SK-N-SH (cell line): ENCODE data around the gene EPHX1. TPM values are rescaled to one million over a fixed set of nuclear protein-coding genes. Genes with fewer than 3 reads are reported as not detected.

ENCODE experiments used
- CTCF ChIA-PET: fragments of 300-600, 350-600 bp; formaldehyde crosslinking; extraction: SDS; loops from one replicate; lab custom pipeline; 2021; lab: Yijun Ruan, JAX
- POLR2A ChIA-PET: fragments of 350-600 bp; sonication (Branson Sonifier 250); formaldehyde crosslinking; extraction: SDS; loops from one replicate; lab custom pipeline; 2020; ENCODE audit warnings: antibody characterized with exemption, inconsistent platforms; lab: Yijun Ruan, JAX
- DNase-seq: peaks from one replicate; pipeline ENCODE4 v3.0.0; 2012
- H2AFZ ChIP-seq: fragments of 200-600 bp; sonication (generic); 2 replicates; pipeline ENCODE4 v1.8.1; 2016; ENCODE audit warnings: antibody characterized with exemption, mild to moderate bottlenecking, low read depth
- H3F3A ChIP-seq: fragments of 200-600 bp; sonication (generic); replicated peaks from 2 replicates; pipeline ENCODE3; 2016; ENCODE audit warnings: antibody characterized with exemption, mild to moderate bottlenecking; ENCODE audit not compliant: insufficient read depth
- H3K27ac ChIP-seq, 2 experiments: fragments of 200-500 bp in 1 of 2; fragments of 200-600 bp in 1 of 2; sonication (Bioruptor generic) in 1 of 2; sonication (generic), shearing (Covaris generic) in 1 of 2; 2 replicates each; pipeline versions ENCODE4 v1.5.1 to v1.6.1; 2014 to 2016; ENCODE audit warnings: low read depth in 2 of 2, inconsistent platforms in 1 of 2, low read length in 1 of 2, mild to moderate bottlenecking in 1 of 2, mixed read lengths in 1 of 2
- H3K27me3 ChIP-seq: fragments of 200-600 bp; sonication (generic), shearing (Covaris generic); 2 replicates; pipeline ENCODE4 v1.6.1; 2016; ENCODE audit warnings: mixed run types; ENCODE audit not compliant: insufficient read depth
- H3K36me3 ChIP-seq, 2 experiments: fragments of 200-500 bp in 1 of 2; fragments of 200-600 bp in 1 of 2; sonication (Bioruptor generic) in 1 of 2; sonication (generic) in 1 of 2; replicated peaks in 1 of 2; 2 replicates each; pipeline versions ENCODE3 to v1.5.1; 2014 to 2016; ENCODE audit warnings: low read length in 1 of 2, mild to moderate bottlenecking in 1 of 2; ENCODE audit not compliant: insufficient read depth in 2 of 2, control insufficient read depth in 1 of 2
- H3K4me1 ChIP-seq, 2 experiments: fragments of 200-500 bp in 1 of 2; fragments of 200-600 bp in 1 of 2; sonication (Bioruptor generic) in 1 of 2; sonication (generic), shearing (Covaris generic) in 1 of 2; 2 replicates each; pipeline versions ENCODE4 v1.5.1 to v1.6.1; 2014 to 2016; ENCODE audit warnings: low read depth in 1 of 2, low read length in 1 of 2, mixed run types in 1 of 2; ENCODE audit not compliant: insufficient read depth in 2 of 2, control insufficient read depth in 1 of 2
- H3K4me2 ChIP-seq: fragments of 200-600 bp; sonication (generic), shearing (Covaris generic); 2 replicates; pipeline ENCODE4 v1.6.1; 2017; ENCODE audit warnings: mixed run types
- H3K4me3 ChIP-seq, 2 experiments: fragments of 200-500 bp in 1 of 2; fragments of 200-600 bp in 1 of 2; sonication (Bioruptor generic) in 1 of 2; sonication (generic), shearing (Covaris generic) in 1 of 2; 2 replicates each; pipeline versions ENCODE4 v1.5.1 to v1.8.1; 2014 to 2016; ENCODE audit warnings: low read depth in 2 of 2, inconsistent platforms in 1 of 2, low read length in 1 of 2, mild to moderate bottlenecking in 1 of 2, mixed read lengths in 1 of 2, moderate library complexity in 1 of 2
- H3K79me2 ChIP-seq: fragments of 200-600 bp; sonication (generic); 2 replicates; pipeline ENCODE4 v1.8.1; 2017; ENCODE audit warnings: mild to moderate bottlenecking; ENCODE audit not compliant: insufficient read depth
- H3K9ac ChIP-seq: fragments of 200-600 bp; sonication (generic); 2 replicates; pipeline ENCODE4 v1.6.1; 2017; ENCODE audit warnings: mixed run types
- H3K9me2 ChIP-seq: fragments of 200-600 bp; sonication (generic); 2 replicates; pipeline ENCODE4 v1.6.1; 2017; ENCODE audit warnings: mixed run types
- H3K9me3 ChIP-seq: fragments of 200-600 bp; sonication (generic); 2 replicates; pipeline ENCODE4 v1.6.1; 2017; ENCODE audit warnings: mixed run types, mild to moderate bottlenecking, moderate library complexity
- H4K20me1 ChIP-seq: fragments of 200-600 bp; sonication (generic); 2 replicates; pipeline ENCODE4 v1.6.1; 2017; ENCODE audit warnings: mild to moderate bottlenecking, mixed run types; ENCODE audit not compliant: insufficient read depth
- ELF1 ChIP-seq: IDR thresholded peaks from 2 replicates; pipeline ENCODE4 v1.4.0; 2012
- EP300 ChIP-seq, 2 experiments: IDR thresholded peaks; 2 replicates each; pipeline versions ENCODE4 v1.4.0 to v1.6.1; 2012; ENCODE audit warnings: borderline replicate concordance in 1 of 2, low read depth in 1 of 2, low read length in 1 of 2
- IRF3 ChIP-seq: fragments of 150-350 bp; IDR thresholded peaks from 2 replicates; pipeline ENCODE4 v1.6.1; 2016; ENCODE audit warnings: mild to moderate bottlenecking, low read depth, low read length
- MAX ChIP-seq: IDR thresholded peaks from 2 replicates; pipeline ENCODE4 v1.4.0; 2012; ENCODE audit warnings: low read depth
- MXI1 ChIP-seq: IDR thresholded peaks from 2 replicates; pipeline ENCODE4 v1.6.1; 2012; ENCODE audit warnings: mild to moderate bottlenecking, low read depth, low read length, improper control_type of control experiment
- NRF1 ChIP-seq: IDR thresholded peaks from 2 replicates; pipeline ENCODE4 v1.6.1; 2012; ENCODE audit warnings: low read depth, mild to moderate bottlenecking, low read length
- RAD21 ChIP-seq: IDR thresholded peaks from 2 replicates; pipeline ENCODE4 v1.6.1; 2012; ENCODE audit warnings: mild to moderate bottlenecking, low read length
- RXRA ChIP-seq: IDR thresholded peaks from 2 replicates; pipeline ENCODE4 v1.4.0; 2012; ENCODE audit warnings: low read depth, mild to moderate bottlenecking, borderline replicate concordance
- TAF1 ChIP-seq: IDR thresholded peaks from 2 replicates; pipeline ENCODE4 v1.6.1; 2012; ENCODE audit warnings: low read depth, mild to moderate bottlenecking, low read length, moderate library complexity, borderline replicate concordance
- USF2 ChIP-seq: fragments of 150-350 bp; IDR thresholded peaks from 2 replicates; pipeline ENCODE4 v1.6.1; 2017; ENCODE audit warnings: antibody characterized with exemption, low read length, low read depth, borderline replicate concordance
- ZBTB33 ChIP-seq: IDR thresholded peaks from 2 replicates; pipeline ENCODE4 v1.4.0; 2012; ENCODE audit warnings: low read depth, borderline replicate concordance
- WGBS: methylation state at CpG from one replicate; pipeline ENCODE4 v1.1.6; 2017; ENCODE audit warnings: low lambda C conversion rate; 5-methylcytosine and 5-hydroxymethylcytosine counted together
- polyA plus RNA-seq, 3 experiments: library from polyadenylated mRNA; depleted of rRNA; stranded (reverse); fragments of >200 nt; gene quantifications; 2 replicates each; pipeline ENCODE4 v1.2.3, GENCODE V29; 2012

EPHX1 gene
- polyA plus RNA-seq, 1 of the 3 experiments (the other 2 are of a cell fraction), result 45.7 TPM

- no peak for DNase-seq
- POLR2A ChIA-PET, result interaction anchor here (1.1 kb wide), 1 partner anchor 21 kb away, joined by 4 read pairs; the partner anchor contains the start of gene TMEM63A
Observed at GRCh38 chr1:225860876-225861441, 51.0 kb downstream of the EPHX1 start.

GRCh38 chr1:225861834-225862580 is 52.1 kb downstream of the EPHX1 start:
- Histone ChIP-seq H3K9ac (no peak overlapping the region), H3K4me1 (peaks cover 0 to 20% of the 10 kb centered on the region in 2 experiments; a peak in 2 of 4 replicates), H3F3A (peaks cover 20% of the 10 kb centered on the region), H3K79me2 (no peaks in the 10 kb centered on the region), H3K36me3 (peaks cover 5 to 23% of the 10 kb centered on the region in 2 experiments), H4K20me1 (no peaks in the 10 kb centered on the region), H3K27ac (no peak overlapping the region), H3K9me3 (no peaks in the 10 kb centered on the region), H3K4me3 (no peak overlapping the region), H3K9me2 (no peaks in the 10 kb centered on the region), H2AFZ (no peak overlapping the region), H3K27me3 (no peaks in the 10 kb centered on the region), H3K4me2 (no peak overlapping the region)
- ChIA-PET POLR2A (interaction anchor here (1.1 kb wide), 1 partner anchor 20 kb away, joined by 4 read pairs; the partner anchor contains the start of gene TMEM63A), CTCF (interaction anchor here (1.6 kb wide), 1 partner anchor 125 kb away, joined by 4 read pairs; no protein-coding TSS in a partner anchor)
- 83% methylated on average over 8 of the region's 13 CpGs for WGBS
- no peak for DNase-seq
- TF ChIP-seq RAD21 (no peak), MAX (no peak), RXRA (no peak), USF2 (no peak), EP300 (IDR thresholded peaks at IDR 0.05; ENCODE audit: borderline replicate concordance in 1 of 2, low read depth in 1 of 2, low read length in 1 of 2) (no peak), TAF1 (no peak), NRF1 (no peak), ELF1 (no peak), IRF3 (no peak), ZBTB33 (no peak)

More at GRCh38 chr1:225860876-225861441, 51.0 kb downstream of the EPHX1 start:
- H3K4me3 ChIP-seq, result no peak overlapping the region
- peaks cover 0 to 20% of the 10 kb centered on the region in 2 experiments for H3K36me3 ChIP-seq
- H3K79me2 ChIP-seq, result no peaks in the 10 kb centered on the region
- H3K9ac ChIP-seq, result no peak overlapping the region
- H2AFZ ChIP-seq, result no peak overlapping the region
- TF ChIP-seq MXI1 (no peak), ZBTB33 (no peak), USF2 (no peak)
- WGBS, result 96% methylated on average over 6 of the region's 7 CpGs
- H4K20me1 ChIP-seq, result no peaks in the 10 kb centered on the region
- no peaks in the 10 kb centered on the region for H3K27me3 ChIP-seq
- no peak overlapping the region for H3K4me2 ChIP-seq
- H3K9me3 ChIP-seq, result no peaks in the 10 kb centered on the region
- no peak overlapping the region for H3K27ac ChIP-seq
- peaks cover 10% of the 10 kb centered on the region for H3F3A ChIP-seq
- no peaks in the 10 kb centered on the region for H3K9me2 ChIP-seq
- CTCF ChIA-PET, result interaction anchor here (1.1 to 1.6 kb wide), 2 partner anchors 126 to 386 kb away, joined by 3 to 4 read pairs; no protein-coding TSS in a partner anchor
- peaks cover 0 to 14% of the 10 kb centered on the region in 2 experiments; a peak in 2 of 4 replicates for H3K4me1 ChIP-seq
